Stimulated activated CD8-positive, alpha-beta memory T cell treated with anti-CD3 and anti-CD28 coated beads, Interleukin-7, amount 100 ng/mL, for 24 hours (primary cell): ENCODE data around the gene CCAR1.
"Not testable (repeated sequence)": the region's sequence is repeated elsewhere in the genome, so short reads cannot be mapped to it uniquely, and the experiment has no call there.

ENCODE experiments used
- DNase-seq: peaks from one replicate; pipeline ENCODE4 v3.0.0-alpha.2; 2020; ENCODE audit warnings: low read depth

Gene CCAR1

DNA sequence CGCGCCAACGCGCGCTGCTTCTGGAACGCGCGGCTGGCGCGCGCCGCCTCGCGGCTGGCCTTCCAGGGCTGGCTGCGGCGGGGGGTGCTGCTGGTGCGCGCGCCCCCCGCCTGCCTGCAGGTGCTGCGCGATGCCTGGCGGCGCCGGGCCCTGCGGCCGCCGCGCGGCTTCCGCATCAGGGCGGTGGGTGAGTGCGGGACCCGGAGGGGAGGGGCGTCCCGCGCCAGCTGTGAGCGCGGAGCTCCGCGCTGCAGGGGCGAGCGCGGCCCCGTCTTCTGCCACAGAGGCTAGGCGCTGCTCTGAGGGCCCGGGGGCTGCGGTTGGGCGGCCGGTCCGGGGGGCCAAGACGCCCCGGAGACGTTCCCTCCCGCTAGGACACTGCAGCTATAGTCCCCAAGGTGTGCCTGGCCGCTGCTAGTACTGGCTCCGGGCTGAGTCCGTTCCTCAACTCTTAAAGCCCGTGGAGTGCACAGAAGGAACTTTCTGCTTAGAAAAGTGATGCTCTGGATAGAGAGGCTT lies 107.1 kb downstream of the CCAR1 start:
- not testable (repeated sequence) for DNase-seq

DNA sequence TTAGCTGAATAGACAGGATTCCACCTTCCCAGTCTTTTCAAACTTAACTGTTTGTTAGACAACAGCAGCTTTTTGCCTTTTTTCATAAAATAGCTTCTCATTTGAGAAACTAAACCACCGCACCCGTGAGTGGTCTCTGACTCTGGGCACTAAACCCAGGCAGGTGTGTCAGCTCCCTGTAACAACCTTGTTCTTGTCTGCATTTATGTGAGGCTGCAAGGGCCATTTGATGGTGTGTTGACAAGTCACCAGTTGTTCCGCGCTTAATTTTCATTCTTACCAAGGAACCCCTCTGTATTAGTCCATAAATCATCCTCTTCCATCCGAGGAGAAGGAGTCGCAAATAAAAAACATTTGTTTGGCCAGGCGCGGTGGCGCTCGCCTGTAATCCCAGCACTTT lies 107.8 kb downstream of the CCAR1 start:
- no peak for DNase-seq

- DNase-seq = no peak
Measured at GRCh38 chr10:68829521-68829920, 108.5 kb downstream of the CCAR1 start.

DNA sequence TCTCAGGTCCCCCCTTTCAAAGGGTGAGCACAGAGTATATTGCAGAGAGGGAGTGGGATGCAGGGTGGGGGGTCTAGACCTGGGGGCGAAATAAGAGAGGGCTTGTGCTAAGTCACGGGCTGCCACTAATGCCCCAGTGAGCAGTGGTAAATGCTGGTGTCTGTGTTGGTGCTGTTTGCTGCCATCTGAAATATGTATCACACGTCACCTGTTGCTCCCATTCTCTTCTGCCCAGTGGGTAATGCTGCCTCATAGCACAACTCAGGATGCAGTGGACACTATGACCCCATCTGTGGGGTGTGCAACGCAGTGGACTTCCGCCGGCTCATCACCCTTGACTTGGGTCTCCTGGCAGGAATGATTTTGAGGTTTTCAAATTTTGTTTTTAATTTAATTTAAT lies 108.9 kb downstream of the CCAR1 start:
- no peak for DNase-seq

- no peak for DNase-seq
Measured at GRCh38 chr10:68831961-68832455, 111.0 kb downstream of the CCAR1 start.

GRCh38 chr10:68832601-68833000 lies 111.6 kb downstream of the CCAR1 start:
- no peak for DNase-seq

DNA sequence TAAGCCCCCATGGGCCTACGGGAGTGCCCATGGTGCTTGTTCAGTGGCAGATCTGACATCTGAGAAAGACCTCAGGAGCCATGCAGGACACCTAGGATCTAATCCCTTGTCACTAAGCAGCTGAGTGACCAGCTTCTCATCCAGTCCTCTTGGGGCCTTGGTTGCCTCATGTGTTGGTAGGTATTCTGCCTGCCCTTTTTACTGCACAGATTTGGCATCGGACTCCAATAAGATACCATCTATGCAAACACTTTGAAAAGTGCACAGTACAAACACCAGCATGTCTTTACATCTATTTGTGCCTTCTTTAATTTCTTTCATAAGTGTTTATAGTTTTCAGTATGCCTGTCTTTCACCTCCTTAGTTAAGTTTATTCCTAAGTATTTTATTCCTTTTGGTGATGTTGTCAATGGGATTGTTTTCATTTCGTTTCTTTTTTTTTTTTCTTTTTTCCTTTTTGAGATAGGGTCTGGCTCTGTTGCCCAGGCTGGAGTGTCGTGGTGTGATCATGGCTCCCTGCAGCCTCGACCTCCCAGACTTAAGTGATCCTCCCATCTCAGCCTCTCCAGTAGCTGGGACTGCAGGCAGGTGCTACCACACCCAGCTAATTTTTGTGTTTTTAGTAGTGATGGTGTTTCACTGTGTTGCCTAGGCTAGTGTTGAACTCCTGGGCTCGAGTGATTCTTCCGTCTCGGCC lies 116.7 kb downstream of the CCAR1 start:
- no peak for DNase-seq

- not testable (repeated sequence) for DNase-seq
Measured at GRCh38 chr10:68840650-68841049, 119.6 kb downstream of the CCAR1 start.
